ENCODE results near the gene SPATS2L.

DNA sequence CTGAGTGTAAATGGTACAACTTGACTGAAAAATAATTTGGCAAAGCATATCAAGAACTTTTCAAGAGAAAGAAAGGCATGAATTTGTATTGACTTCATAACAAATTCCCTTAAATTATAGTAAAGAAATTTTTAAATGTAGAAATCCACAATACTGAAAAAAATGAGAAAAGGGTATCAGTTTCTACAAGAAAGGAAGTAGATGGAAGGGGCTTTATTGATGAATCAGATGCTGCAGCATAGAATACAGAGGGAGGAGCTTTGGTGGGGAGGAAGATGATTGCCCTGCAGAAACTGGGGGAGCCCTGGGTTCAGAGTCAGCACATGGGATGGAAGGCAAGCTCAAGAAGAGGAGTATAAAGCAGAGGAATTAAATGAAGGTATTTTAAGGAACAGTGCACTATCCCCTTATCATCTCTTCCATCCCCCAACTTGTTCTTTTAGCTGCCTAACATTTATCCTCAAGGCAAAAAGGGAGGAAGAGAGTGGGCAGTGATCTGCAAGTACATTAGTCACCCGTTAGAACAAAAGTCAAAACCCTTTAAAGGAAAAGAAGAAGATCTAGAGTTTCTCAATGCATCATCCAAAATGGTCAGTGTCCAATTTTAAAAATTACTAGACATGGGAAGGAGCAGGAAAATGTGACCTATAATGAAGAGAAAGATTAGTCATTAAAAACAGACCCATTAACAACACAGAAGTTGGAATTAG lies 125.7 kb downstream of the SPATS2L start:
- TF ChIP-seq, protein P1, sequence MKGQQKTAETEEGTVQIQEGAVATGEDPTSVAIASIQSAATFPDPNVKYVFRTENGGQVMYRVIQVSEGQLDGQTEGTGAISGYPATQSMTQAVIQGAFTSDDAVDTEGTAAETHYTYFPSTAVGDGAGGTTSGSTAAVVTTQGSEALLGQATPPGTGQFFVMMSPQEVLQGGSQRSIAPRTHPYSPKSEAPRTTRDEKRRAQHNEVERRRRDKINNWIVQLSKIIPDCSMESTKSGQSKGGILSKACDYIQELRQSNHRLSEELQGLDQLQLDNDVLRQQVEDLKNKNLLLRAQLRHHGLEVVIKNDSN (CRISPR knock-in tag; IDR thresholded peaks at IDR 0.05), result no peak
- TF ChIP-seq, protein P2, sequence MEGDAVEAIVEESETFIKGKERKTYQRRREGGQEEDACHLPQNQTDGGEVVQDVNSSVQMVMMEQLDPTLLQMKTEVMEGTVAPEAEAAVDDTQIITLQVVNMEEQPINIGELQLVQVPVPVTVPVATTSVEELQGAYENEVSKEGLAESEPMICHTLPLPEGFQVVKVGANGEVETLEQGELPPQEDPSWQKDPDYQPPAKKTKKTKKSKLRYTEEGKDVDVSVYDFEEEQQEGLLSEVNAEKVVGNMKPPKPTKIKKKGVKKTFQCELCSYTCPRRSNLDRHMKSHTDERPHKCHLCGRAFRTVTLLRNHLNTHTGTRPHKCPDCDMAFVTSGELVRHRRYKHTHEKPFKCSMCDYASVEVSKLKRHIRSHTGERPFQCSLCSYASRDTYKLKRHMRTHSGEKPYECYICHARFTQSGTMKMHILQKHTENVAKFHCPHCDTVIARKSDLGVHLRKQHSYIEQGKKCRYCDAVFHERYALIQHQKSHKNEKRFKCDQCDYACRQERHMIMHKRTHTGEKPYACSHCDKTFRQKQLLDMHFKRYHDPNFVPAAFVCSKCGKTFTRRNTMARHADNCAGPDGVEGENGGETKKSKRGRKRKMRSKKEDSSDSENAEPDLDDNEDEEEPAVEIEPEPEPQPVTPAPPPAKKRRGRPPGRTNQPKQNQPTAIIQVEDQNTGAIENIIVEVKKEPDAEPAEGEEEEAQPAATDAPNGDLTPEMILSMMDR (IDR thresholded peaks at IDR 0.05), result no peak
- TF ChIP-seq MYBL2 (CRISPR knock-in tag; IDR thresholded peaks at IDR 0.05) (no peak), ZNF317 (CRISPR knock-in tag; IDR thresholded peaks at IDR 0.05; ENCODE audit: borderline replicate concordance, low read depth) (no peak), TCF7 (CRISPR knock-in tag; IDR thresholded peaks at IDR 0.05; ENCODE audit: low read depth) (no peak), ZNF232 (CRISPR knock-in tag; IDR thresholded peaks at IDR 0.05) (no peak), ZBTB21 (CRISPR knock-in tag; IDR thresholded peaks at IDR 0.05; ENCODE audit: borderline replicate concordance) (no peak), EMX1 (CRISPR knock-in tag; IDR thresholded peaks at IDR 0.05) (no peak), SP1 (CRISPR knock-in tag; conservative IDR thresholded peaks at IDR 0.05) (no peak), MXD4 (CRISPR knock-in tag; IDR thresholded peaks at IDR 0.05; ENCODE audit: borderline replicate concordance) (no peak)
- TF ChIP-seq, protein P3, sequence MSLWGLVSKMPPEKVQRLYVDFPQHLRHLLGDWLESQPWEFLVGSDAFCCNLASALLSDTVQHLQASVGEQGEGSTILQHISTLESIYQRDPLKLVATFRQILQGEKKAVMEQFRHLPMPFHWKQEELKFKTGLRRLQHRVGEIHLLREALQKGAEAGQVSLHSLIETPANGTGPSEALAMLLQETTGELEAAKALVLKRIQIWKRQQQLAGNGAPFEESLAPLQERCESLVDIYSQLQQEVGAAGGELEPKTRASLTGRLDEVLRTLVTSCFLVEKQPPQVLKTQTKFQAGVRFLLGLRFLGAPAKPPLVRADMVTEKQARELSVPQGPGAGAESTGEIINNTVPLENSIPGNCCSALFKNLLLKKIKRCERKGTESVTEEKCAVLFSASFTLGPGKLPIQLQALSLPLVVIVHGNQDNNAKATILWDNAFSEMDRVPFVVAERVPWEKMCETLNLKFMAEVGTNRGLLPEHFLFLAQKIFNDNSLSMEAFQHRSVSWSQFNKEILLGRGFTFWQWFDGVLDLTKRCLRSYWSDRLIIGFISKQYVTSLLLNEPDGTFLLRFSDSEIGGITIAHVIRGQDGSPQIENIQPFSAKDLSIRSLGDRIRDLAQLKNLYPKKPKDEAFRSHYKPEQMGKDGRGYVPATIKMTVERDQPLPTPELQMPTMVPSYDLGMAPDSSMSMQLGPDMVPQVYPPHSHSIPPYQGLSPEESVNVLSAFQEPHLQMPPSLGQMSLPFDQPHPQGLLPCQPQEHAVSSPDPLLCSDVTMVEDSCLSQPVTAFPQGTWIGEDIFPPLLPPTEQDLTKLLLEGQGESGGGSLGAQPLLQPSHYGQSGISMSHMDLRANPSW (CRISPR knock-in tag; conservative IDR thresholded peaks at IDR 0.05; ENCODE audit: low read depth), result no peak
- TF ChIP-seq, protein P4, sequence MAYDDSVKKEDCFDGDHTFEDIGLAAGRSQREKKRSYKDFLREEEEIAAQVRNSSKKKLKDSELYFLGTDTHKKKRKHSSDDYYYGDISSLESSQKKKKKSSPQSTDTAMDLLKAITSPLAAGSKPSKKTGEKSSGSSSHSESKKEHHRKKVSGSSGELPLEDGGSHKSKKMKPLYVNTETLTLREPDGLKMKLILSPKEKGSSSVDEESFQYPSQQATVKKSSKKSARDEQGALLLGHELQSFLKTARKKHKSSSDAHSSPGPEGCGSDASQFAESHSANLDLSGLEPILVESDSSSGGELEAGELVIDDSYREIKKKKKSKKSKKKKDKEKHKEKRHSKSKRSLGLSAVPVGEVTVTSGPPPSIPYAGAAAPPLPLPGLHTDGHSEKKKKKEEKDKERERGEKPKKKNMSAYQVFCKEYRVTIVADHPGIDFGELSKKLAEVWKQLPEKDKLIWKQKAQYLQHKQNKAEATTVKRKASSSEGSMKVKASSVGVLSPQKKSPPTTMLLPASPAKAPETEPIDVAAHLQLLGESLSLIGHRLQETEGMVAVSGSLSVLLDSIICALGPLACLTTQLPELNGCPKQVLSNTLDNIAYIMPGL (CRISPR knock-in tag; IDR thresholded peaks at IDR 0.05), result no peak
- TF ChIP-seq, protein P5, sequence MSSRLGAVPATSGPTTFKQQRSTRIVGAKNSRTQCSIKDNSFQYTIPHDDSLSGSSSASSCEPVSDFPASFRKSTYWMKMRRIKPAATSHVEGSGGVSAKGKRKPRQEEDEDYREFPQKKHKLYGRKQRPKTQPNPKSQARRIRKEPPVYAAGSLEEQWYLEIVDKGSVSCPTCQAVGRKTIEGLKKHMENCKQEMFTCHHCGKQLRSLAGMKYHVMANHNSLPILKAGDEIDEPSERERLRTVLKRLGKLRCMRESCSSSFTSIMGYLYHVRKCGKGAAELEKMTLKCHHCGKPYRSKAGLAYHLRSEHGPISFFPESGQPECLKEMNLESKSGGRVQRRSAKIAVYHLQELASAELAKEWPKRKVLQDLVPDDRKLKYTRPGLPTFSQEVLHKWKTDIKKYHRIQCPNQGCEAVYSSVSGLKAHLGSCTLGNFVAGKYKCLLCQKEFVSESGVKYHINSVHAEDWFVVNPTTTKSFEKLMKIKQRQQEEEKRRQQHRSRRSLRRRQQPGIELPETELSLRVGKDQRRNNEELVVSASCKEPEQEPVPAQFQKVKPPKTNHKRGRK (CRISPR knock-in tag; IDR thresholded peaks at IDR 0.05; ENCODE audit: borderline replicate concordance), result no peak
